Gastrocnemius medialis (tissue), 4 donors: Measurements from ENCODE around the gene WDR13. TPM values are rescaled to one million over a fixed set of nuclear protein-coding genes. Genes with fewer than 3 reads are reported as not detected.

Source experiments
- ATAC-seq, 2 donors: fragments of 150-250 bp; one replicate each; pipeline ENCODE4 v1.9.1; 2016
- DNase-seq, 2 donors: peaks; one replicate each; pipeline ENCODE4 v3.0.0-alpha.2; 2019
- H3K27ac ChIP-seq, 4 donors: fragments of 200-600 bp; sonication (generic); 1 replicate in 1 of 4; 2 replicates in 3 of 4; pipeline ENCODE4 v1.5.1; 2016 to 2018; ENCODE audit warnings: mild to moderate bottlenecking in 2 of 4, moderate library complexity in 1 of 4
- H3K27me3 ChIP-seq, 3 donors: fragments of 200-600 bp; sonication (generic) in 2 of 3; 1 replicate in 1 of 3; 2 replicates in 2 of 3; pipeline versions ENCODE4 v1.5.1 to v1.6.0; 2016 to 2019; ENCODE audit warnings: mild to moderate bottlenecking in 1 of 3, moderate library complexity in 1 of 3
- H3K36me3 ChIP-seq, 2 donors: fragments of 200-600 bp; sonication (generic) in 1 of 2; one replicate each; pipeline ENCODE4 v1.5.1; 2017 to 2018
- H3K4me1 ChIP-seq, 2 donors: fragments of 200-600 bp; sonication (generic) in 1 of 2; one replicate each; pipeline ENCODE4 v1.5.1; 2016 to 2017; ENCODE audit warnings: mild to moderate bottlenecking in 2 of 2
- H3K4me3 ChIP-seq, 4 donors: fragments of 200-600 bp; sonication (generic) in 3 of 4; 1 replicate in 1 of 4; 2 replicates in 3 of 4; pipeline ENCODE4 v1.5.1; 2016 to 2019; ENCODE audit warnings: mild to moderate bottlenecking in 2 of 4
- H3K9me3 ChIP-seq, 3 donors: fragments of 200-600 bp; sonication (generic) in 2 of 3; 1 replicate in 1 of 3; 2 replicates in 2 of 3; pipeline ENCODE4 v1.5.1; 2016 to 2019
- POLR2A ChIP-seq, 2 donors: fragments of 450-650 bp; IDR thresholded peaks; one replicate each; pipeline ENCODE4 v1.6.1; 2017; ENCODE audit warnings: antibody characterized with exemption in 2 of 2, mild to moderate bottlenecking in 2 of 2, moderate library complexity in 2 of 2
- in situ Hi-C, 4 donors: fragments of 200-750 bp; cut with MboI; loops; one replicate each; pipeline versions ENCODE4 v1.15.0 to v1.8.0; 2017; ENCODE audit warnings: low sequenced_read_pairs in 4 of 4
- intact Hi-C: fragments of 100-400 bp; cut with DNase I; formaldehyde crosslinking; loops from one replicate; pipeline ENCODE4 v1.15.1; 2023; ENCODE audit warnings: low total_unique reads
- total RNA-seq, 4 donors: library from RNA; depleted of rRNA; stranded (reverse); fragments of >200 nt; gene quantifications; one replicate each; pipeline versions ENCODE4 v1.1.0 to v1.2.3, GENCODE V29; 2016
- TF ChIP-seq, protein P1 (sequence below), 5 experiments: fragments of 450-650 bp in 3 of 5; fragments of 200-600 bp in 2 of 5; sonication (generic) in 2 of 5; IDR thresholded peaks in 4 of 5; conservative IDR thresholded peaks in 1 of 5; 1 replicate in 4 of 5; 2 replicates in 1 of 5; pipeline ENCODE4 v1.5.1; 2016 to 2019; ENCODE audit warnings: antibody characterized with exemption in 5 of 5, mild to moderate bottlenecking in 3 of 5, moderate library complexity in 3 of 5

The WDR13 gene
- total RNA-seq, 4 donors from 2014 or later, result 82.7 to 143 (median 133) TPM

- H3K36me3 ChIP-seq, result no peaks in the 10 kb centered on the region
- peak overlapping the region; percentile 62 to 77 (median 72) for H3K27ac ChIP-seq
- no peak for DNase-seq
- H3K9me3 ChIP-seq, result no peaks in the 10 kb centered on the region
- in situ Hi-C loops, result no loop called here
- H3K4me3 ChIP-seq, result peak overlapping the region in 2 of 4 donors; percentile 23 to 37
- ATAC-seq, result no peak
- TF ChIP-seq, protein P1, sequence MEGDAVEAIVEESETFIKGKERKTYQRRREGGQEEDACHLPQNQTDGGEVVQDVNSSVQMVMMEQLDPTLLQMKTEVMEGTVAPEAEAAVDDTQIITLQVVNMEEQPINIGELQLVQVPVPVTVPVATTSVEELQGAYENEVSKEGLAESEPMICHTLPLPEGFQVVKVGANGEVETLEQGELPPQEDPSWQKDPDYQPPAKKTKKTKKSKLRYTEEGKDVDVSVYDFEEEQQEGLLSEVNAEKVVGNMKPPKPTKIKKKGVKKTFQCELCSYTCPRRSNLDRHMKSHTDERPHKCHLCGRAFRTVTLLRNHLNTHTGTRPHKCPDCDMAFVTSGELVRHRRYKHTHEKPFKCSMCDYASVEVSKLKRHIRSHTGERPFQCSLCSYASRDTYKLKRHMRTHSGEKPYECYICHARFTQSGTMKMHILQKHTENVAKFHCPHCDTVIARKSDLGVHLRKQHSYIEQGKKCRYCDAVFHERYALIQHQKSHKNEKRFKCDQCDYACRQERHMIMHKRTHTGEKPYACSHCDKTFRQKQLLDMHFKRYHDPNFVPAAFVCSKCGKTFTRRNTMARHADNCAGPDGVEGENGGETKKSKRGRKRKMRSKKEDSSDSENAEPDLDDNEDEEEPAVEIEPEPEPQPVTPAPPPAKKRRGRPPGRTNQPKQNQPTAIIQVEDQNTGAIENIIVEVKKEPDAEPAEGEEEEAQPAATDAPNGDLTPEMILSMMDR (IDR thresholded peaks at IDR 0.05 in 4 of 5, conservative IDR thresholded peaks at IDR 0.05 in 1 of 5), result no peak
- TF ChIP-seq POLR2A (IDR thresholded peaks at IDR 0.05), result no peak
- no peaks in the 10 kb centered on the region for H3K4me1 ChIP-seq
- intact Hi-C loops, result loop anchor here (10.0 kb wide), 1 partner anchor 84 kb away; no protein-coding TSS in a partner anchor
- H3K27me3 ChIP-seq, result no peaks in the 10 kb centered on the region
These were observed 6.8 kb upstream of the WDR13 start for GRCh38 chrX:48590203-48591103.

- ATAC-seq, result peak; percentile 94 to 96
- intact Hi-C loops (loop anchor here (10.0 kb wide), 1 partner anchor 83 kb away; no protein-coding TSS in a partner anchor), in situ Hi-C loops (no loop called here)
- peak overlapping the region; percentile 62 to 77 (median 72) for H3K27ac ChIP-seq
- peak in 1 of 2 donors; percentile 55 for DNase-seq
- no peaks in the 10 kb centered on the region for H3K27me3 ChIP-seq
- H3K4me1 ChIP-seq, result no peaks in the 10 kb centered on the region
- no peaks in the 10 kb centered on the region for H3K36me3 ChIP-seq
- H3K4me3 ChIP-seq, result peak overlapping the region in 2 of 4 donors; percentile 9 to 37
- no peaks in the 10 kb centered on the region for H3K9me3 ChIP-seq
- TF ChIP-seq POLR2A (IDR thresholded peaks at IDR 0.05), result peak in 1 of 2 donors; percentile 41
- TF ChIP-seq, protein P1 (IDR thresholded peaks at IDR 0.05 in 4 of 5, conservative IDR thresholded peaks at IDR 0.05 in 1 of 5), result no peak
These were observed 6.0 kb upstream of the WDR13 start for GRCh38 chrX:48591255-48591791.

DNA sequence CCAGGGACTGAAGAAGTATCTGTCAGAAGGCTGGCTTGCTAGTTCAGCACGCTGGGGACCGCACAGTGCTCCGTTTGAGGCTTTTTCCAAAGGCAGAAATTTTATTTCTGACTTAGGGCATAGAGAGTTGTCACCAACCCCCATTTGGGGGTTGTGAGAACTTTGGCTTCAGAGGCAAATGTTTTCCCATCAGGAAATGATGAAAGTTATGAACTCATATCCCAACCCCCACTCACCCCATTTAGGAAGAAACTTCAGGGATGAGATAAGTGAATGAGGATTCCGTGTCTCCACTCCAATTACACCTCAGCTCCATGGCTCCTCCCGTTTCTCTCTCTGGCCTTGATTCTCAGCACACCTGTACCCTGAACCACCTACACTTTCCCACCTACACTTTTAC lies 4.3 kb upstream of the WDR13 start:
- peaks cover 0 to 4% of the 10 kb centered on the region in 2 donors for H3K4me1 ChIP-seq
- peak overlapping the region in 2 of 4 donors; percentile 57 to 65 for H3K27ac ChIP-seq
- ATAC-seq (no peak), DNase-seq (no peak)
- no peaks in the 10 kb centered on the region for H3K36me3 ChIP-seq
- no peak overlapping the region for H3K4me3 ChIP-seq
- intact Hi-C loops (loop anchor here (10.0 kb wide), 1 partner anchor 82 kb away; no protein-coding TSS in a partner anchor), in situ Hi-C loops (no loop called here)
- TF ChIP-seq, protein P1 (IDR thresholded peaks at IDR 0.05 in 4 of 5, conservative IDR thresholded peaks at IDR 0.05 in 1 of 5), result no peak
- TF ChIP-seq POLR2A (IDR thresholded peaks at IDR 0.05), result no peak
- no peaks in the 10 kb centered on the region for H3K27me3 ChIP-seq
- H3K9me3 ChIP-seq, result no peaks in the 10 kb centered on the region

DNA sequence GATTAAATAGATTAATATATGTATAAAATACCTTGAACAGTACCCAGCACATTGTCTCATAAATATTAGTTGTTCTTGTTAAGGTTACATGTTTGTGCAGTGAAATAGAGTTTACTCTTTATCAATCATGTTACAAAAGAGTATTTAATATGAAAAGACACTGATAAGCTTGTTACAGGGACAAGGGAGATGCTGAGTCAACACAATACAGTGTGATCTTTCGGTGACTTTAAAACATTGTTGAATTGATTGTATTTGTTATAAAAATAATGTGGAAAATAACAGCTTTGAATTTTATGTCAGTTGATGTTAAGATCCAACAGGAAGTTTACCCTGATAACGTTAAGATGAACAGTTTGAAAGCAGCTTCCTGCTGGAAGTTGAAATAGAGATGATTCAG lies 1.4 kb upstream of the WDR13 start:
- Histone ChIP-seq H3K27ac (peak overlapping the region in 1 of 4 donors; percentile 96), H3K27me3 (no peaks in the 10 kb centered on the region), H3K9me3 (no peaks in the 10 kb centered on the region), H3K4me1 (peaks cover 3 to 4% of the 10 kb centered on the region in 2 donors), H3K36me3 (peaks cover 0 to 20% of the 10 kb centered on the region in 2 donors), H3K4me3 (no peak overlapping the region)
- DNase-seq (no peak), ATAC-seq (no peak)
- in situ Hi-C loops (no loop called here), intact Hi-C loops (loop anchor here (5.0 to 10.0 kb wide), 4 partner anchors 79 to 671 kb away; partner anchors contain the start of genes HDAC6, PPP1R3F, PQBP1 and TIMM17B)
- TF ChIP-seq, protein P1 (IDR thresholded peaks at IDR 0.05 in 4 of 5, conservative IDR thresholded peaks at IDR 0.05 in 1 of 5), result no peak
- no peak for TF ChIP-seq POLR2A (IDR thresholded peaks at IDR 0.05)
